ENCODE data around the gene TMEM45A. TPM values are rescaled to one million over a fixed set of nuclear protein-coding genes. Genes with fewer than 3 reads are reported as not detected.

Gene TMEM45A
- total RNA-seq, 2 experiments from 2014 or later: 0.10 TPM; not detected in 1

- POLR2A ChIA-PET: interaction anchor here (0.6 to 2.5 kb wide), 7 partner anchors 9 to 456 kb away, joined by 3 to 8 read pairs (median 4); no protein-coding TSS in a partner anchor
- CTCF ChIA-PET (ENCODE audit: unreplicated experiment): no interaction called here
These were observed 44.3 kb upstream of the TMEM45A start for GRCh38 chr3:100448079-100448478.

GRCh38 chr3:100449214-100449613 is 43.2 kb upstream of the TMEM45A start:
- BruUV-seq (replicated peaks): no TSS peak
- no peaks in the 10 kb centered on the region for H4K20me1 ChIP-seq (ENCODE audit: insufficient read depth, low read length)
- intact Hi-C loops (cut with micrococcal nuclease; ENCODE audit: unreplicated experiment): no loop called here
- H3K4me1 ChIP-seq (ENCODE audit: insufficient read depth, low read length, poor library complexity, severe bottlenecking): no peaks in the 10 kb centered on the region
- no peak overlapping the region for H3K4me3 ChIP-seq (ENCODE audit: low read depth, low read length, poor library complexity, severe bottlenecking)
- DNase-seq (ENCODE audit: low spot score): no peak
- peaks cover 7% of the 10 kb centered on the region for H3K9me3 ChIP-seq (ENCODE audit: low read length)
- H3K79me2 ChIP-seq (ENCODE audit: insufficient read depth, low read depth, low read length): no peaks in the 10 kb centered on the region
- TF ChIP-seq CTCF (conservative IDR thresholded peaks at IDR 0.05; ENCODE audit: low read length): no peak
- no peak for TF ChIP-seq EZH2phosphoT487 (IDR thresholded peaks at IDR 0.05; ENCODE audit: borderline replicate concordance, low read depth, low read length)
- POLR2A ChIA-PET: interaction anchor here (0.7 to 2.5 kb wide), 7 partner anchors 10 to 1751 kb away, joined by 3 to 8 read pairs (median 3); partner anchors contain the start of gene TMEM45A
- no peaks in the 10 kb centered on the region for H3K9me2 ChIP-seq (ENCODE audit: insufficient read depth, low read length)
- no peak overlapping the region for H3K27ac ChIP-seq (ENCODE audit: low read depth, low read length, poor library complexity, severe bottlenecking)
- no peak overlapping the region for H2AFZ ChIP-seq (ENCODE audit: low read length)
- CTCF ChIA-PET (ENCODE audit: unreplicated experiment): no interaction called here
- no peak overlapping the region for H3K4me2 ChIP-seq (ENCODE audit: low read length)
- H3K36me3 ChIP-seq (ENCODE audit: insufficient read depth, low read length): no peaks in the 10 kb centered on the region; the same call in 1 of the 2 replicates

More at GRCh38 chr3:100448079-100448478, 44.3 kb upstream of the TMEM45A start:
- no peak for TF ChIP-seq EZH2phosphoT487 (IDR thresholded peaks at IDR 0.05; ENCODE audit: borderline replicate concordance, low read depth, low read length)
- no peak for TF ChIP-seq CTCF (conservative IDR thresholded peaks at IDR 0.05; ENCODE audit: low read length)
- H3K79me2 ChIP-seq (ENCODE audit: insufficient read depth, low read depth, low read length): no peaks in the 10 kb centered on the region
- no peaks in the 10 kb centered on the region for H4K20me1 ChIP-seq (ENCODE audit: insufficient read depth, low read length)
- no peak for DNase-seq (ENCODE audit: low spot score)
- no peaks in the 10 kb centered on the region; the same call in 1 of the 2 replicates for H3K36me3 ChIP-seq (ENCODE audit: insufficient read depth, low read length)
- intact Hi-C loops (cut with micrococcal nuclease; ENCODE audit: unreplicated experiment): no loop called here
- H3K4me3 ChIP-seq (ENCODE audit: low read depth, low read length, poor library complexity, severe bottlenecking): no peak overlapping the region
- H3K4me2 ChIP-seq (ENCODE audit: low read length): no peak overlapping the region
- peaks cover 16% of the 10 kb centered on the region for H3K9me3 ChIP-seq (ENCODE audit: low read length)
- no TSS peak for BruUV-seq (replicated peaks)
- H3K27ac ChIP-seq (ENCODE audit: low read depth, low read length, poor library complexity, severe bottlenecking): no peak overlapping the region
- H3K9me2 ChIP-seq (ENCODE audit: insufficient read depth, low read length): no peaks in the 10 kb centered on the region
- H2AFZ ChIP-seq (ENCODE audit: low read length): no peak overlapping the region
- H3K4me1 ChIP-seq (ENCODE audit: insufficient read depth, low read length, poor library complexity, severe bottlenecking): no peaks in the 10 kb centered on the region

DNA sequence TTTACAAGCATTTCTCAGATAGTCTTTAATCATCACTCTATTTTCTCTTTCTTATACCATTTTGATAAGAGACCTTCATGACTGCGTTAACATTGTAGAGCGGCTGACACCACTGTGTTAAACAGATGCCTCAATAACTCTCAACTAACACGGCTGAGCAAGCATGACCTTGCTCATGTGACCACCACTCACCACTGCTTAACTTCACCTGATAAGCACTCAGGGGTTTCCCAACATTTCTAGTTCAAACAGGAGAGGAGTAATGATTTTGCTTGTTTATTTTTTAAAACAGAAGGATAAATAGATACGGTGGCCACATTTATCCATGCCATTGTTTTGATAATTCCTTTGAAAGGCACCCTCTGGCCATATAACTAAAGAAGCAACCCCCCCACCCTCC is 37.7 kb upstream of the TMEM45A start:
- no peak for DNase-seq (ENCODE audit: low spot score)
- no TSS peak for BruUV-seq (replicated peaks)
- Histone ChIP-seq H3K27ac (ENCODE audit: low read depth, low read length, poor library complexity, severe bottlenecking) (no peak overlapping the region), H2AFZ (ENCODE audit: low read length) (no peak overlapping the region), H4K20me1 (ENCODE audit: insufficient read depth, low read length) (no peaks in the 10 kb centered on the region), H3K4me1 (ENCODE audit: insufficient read depth, low read length, poor library complexity, severe bottlenecking) (peaks cover 16% of the 10 kb centered on the region), H3K9me3 (ENCODE audit: low read length) (no peaks in the 10 kb centered on the region), H3K36me3 (ENCODE audit: insufficient read depth, low read length) (no peaks in the 10 kb centered on the region), H3K4me2 (ENCODE audit: low read length) (no peak overlapping the region), H3K4me3 (ENCODE audit: low read depth, low read length, poor library complexity, severe bottlenecking) (no peak overlapping the region), H3K79me2 (ENCODE audit: insufficient read depth, low read depth, low read length) (no peaks in the 10 kb centered on the region), H3K9me2 (ENCODE audit: insufficient read depth, low read length) (no peaks in the 10 kb centered on the region)
- CTCF ChIA-PET (ENCODE audit: unreplicated experiment): no interaction called here
- POLR2A ChIA-PET: no interaction called here
- TF ChIP-seq CTCF (conservative IDR thresholded peaks at IDR 0.05; ENCODE audit: low read length): no peak
- TF ChIP-seq EZH2phosphoT487 (IDR thresholded peaks at IDR 0.05; ENCODE audit: borderline replicate concordance, low read depth, low read length): no peak
- intact Hi-C loops (cut with micrococcal nuclease; ENCODE audit: unreplicated experiment): no loop called here

Measured in OCI-LY7 (cell line).